NCI-H2196 (cell line): ENCODE data around the gene JAM2.
"Not testable (repeated sequence)": the region's sequence is repeated elsewhere in the genome, so short reads cannot be mapped to it uniquely, and the experiment has no call there.

Experiments
- DNase-seq: peaks from one replicate; lab custom pipeline; 2025; ENCODE audit not compliant: unreplicated experiment; lab: John Stamatoyannopoulos, UW

The JAM2 gene

GRCh38 chr21:25643486-25643885 lies 4.4 kb downstream of the JAM2 start:
- no peak for DNase-seq

DNA sequence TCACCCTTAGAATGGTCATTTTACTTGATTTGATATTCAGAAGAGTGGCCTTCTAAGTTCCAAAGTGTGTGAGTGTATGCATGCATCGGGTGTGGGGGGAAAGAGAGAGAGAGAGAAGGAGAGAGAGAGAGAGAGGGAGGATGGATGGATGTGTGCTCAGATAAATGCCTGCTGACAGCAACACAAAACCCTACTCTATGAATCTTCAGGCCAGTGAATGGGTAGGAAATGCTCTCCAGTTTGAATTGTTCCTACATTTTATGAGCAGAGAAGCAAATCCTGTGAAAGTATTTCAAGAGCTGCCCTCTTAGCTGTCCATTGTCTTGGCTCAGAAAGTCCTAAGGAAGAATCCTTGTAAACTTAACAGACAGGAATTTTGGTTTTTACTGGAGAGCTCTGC lies 7.4 kb downstream of the JAM2 start:
- DNase-seq, result no peak

DNA sequence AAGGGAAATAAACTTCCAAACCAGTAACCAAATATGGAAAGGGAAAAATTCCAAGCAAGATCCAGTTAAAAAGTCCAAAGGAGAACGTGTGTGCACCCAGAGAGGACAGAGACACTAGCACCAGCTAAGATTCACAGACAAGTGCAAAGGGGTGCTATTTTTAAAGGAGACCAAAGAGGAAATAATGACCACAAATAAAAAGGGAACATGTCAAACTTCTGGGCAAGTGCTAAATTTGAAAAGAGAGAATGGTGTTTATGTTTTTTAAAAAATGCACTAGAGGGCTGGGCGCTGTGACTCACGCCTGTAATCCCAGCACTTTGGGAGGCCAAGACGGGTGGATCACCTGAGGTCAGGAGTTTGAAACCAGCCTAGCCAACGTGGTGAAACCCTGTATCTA lies 8.6 kb downstream of the JAM2 start:
- DNase-seq, result no peak

GRCh38 chr21:25649146-25649545 lies 10.1 kb downstream of the JAM2 start:
- no peak for DNase-seq

GRCh38 chr21:25656412-25656811 lies 17.4 kb downstream of the JAM2 start:
- DNase-seq, result no peak

DNA sequence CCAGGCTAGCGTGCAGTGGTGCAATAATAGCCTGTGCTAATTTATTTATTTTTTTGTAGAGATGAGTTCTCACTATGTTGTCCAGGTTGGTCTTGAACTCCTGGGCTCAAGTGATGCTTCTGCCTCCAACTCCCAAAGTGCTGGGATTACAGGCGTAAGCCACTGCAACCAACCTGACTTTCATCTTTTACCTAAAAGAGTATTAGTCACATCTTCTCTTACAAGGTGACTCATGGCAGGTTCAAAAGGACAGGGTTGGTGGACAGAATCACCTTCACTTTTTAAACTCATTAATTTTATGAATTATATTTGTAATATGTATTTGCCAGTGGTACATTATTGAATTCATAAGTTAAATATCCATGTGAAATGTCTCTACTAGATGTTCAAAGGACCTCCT lies 18.1 kb downstream of the JAM2 start:
- DNase-seq, result no peak

DNA sequence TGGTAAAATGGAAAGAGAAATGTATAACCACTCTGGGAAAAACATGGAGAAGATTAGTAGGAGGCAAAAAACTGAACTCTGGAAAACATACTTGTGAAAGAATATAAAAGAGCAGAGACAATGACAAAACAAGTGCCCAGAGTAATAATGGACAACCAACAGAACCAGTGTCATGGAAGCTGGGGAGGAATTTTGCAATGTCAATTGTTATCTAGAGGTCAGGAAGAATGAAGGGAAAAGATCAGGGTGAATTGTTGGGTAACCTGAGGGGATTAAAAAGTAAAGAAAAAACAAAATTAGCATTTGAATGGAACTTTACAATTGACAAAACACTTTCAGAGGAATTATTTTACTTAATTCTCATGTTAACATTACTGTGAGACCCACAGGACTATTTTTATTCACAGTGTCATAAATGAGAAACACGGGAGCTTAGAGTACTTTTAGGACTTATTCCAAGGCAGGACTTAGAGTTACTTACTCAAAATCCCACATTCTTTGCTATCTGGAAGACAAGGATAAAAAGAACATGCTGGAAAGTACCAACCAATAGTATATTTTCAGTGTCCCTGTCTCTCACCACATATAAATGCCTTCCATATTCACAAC lies 19.5 kb downstream of the JAM2 start:
- DNase-seq, result no peak

- no peak for DNase-seq
These were observed 21.2 kb downstream of the JAM2 start for GRCh38 chr21:25660233-25660632.

- DNase-seq, result no peak
These were observed 25.5 kb downstream of the JAM2 start for GRCh38 chr21:25664491-25664931.

DNA sequence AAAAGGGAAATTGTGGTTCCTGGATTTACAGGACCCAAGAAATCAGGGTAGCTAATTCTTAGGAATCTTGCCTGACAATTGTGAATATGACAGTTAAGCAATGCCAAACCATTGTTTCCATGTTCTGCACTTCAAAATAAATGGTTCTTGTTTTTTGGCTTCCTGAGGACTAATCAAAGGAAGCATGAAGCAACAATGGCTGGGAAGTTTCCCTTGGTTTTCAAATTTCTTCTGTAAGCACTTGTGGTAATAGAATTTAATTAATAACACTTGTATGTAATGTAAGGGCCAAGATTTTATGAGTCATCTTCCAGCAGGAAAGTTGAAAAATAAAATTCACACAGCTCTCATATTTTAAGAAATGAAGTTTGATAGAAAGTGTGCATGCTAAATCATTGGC lies 31.7 kb downstream of the JAM2 start:
- no peak for DNase-seq

- no peak for DNase-seq
These were observed 37.4 kb downstream of the JAM2 start for GRCh38 chr21:25676451-25676850.

DNA sequence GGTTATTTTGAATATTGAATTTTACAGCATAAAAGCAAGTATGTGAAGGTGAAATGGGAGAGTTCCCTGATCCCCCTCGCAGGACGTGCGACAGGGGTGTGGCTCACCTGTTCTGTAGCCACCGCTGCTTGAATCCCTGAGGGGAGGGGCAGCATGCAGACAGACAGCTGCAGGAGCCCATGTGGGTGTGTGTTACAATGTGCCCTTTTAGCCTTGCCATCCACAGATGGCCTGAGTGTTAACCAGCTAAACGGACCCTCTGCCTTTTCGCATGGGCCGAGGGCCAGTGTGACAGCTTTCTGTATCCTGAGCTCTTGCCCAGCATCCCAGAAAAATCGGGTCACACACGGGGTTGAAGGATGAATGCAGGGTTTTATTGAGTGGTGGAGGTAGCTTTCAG lies 43.3 kb downstream of the JAM2 start:
- DNase-seq, result no peak

DNA sequence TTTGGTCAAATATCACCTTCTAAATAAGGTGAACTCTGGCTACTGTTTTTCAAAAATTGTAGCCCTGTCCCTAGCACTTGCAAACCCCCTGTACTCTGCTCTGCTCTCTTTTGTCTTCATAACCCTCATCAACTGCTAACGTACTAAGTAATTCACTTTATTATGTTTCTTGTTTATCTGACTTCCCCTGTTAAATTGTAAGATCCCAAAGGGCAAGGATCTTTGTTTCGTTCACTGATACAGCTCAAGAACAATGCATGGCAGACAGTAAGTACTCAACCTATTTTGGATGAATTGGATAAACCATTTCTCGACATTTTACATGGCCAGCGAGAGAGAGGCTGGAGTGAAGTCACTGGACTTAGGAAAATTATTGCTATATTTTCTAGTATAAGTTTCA lies 48.7 kb downstream of the JAM2 start:
- no peak for DNase-seq

GRCh38 chr21:25688275-25689155 lies 49.5 kb downstream of the JAM2 start:
- no peak for DNase-seq

DNA sequence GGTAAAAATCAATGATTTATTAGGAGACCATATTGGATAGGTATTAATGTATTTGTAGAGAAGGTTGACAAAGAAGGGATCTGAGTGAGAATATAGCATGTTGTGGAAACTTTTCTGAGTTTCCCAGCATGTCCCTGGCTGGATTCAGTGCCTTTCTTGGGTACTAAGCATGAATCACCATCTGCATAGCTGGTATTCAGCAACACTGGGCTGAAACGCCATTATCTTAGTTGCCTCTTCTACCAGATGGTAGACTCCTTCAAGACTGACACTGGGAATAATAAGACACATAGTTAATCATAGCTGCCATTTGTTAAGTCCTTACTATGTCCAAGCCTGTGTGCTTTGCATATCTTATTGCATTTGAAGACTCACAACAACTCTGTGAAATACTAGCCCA lies 50.2 kb downstream of the JAM2 start:
- DNase-seq, result no peak

DNA sequence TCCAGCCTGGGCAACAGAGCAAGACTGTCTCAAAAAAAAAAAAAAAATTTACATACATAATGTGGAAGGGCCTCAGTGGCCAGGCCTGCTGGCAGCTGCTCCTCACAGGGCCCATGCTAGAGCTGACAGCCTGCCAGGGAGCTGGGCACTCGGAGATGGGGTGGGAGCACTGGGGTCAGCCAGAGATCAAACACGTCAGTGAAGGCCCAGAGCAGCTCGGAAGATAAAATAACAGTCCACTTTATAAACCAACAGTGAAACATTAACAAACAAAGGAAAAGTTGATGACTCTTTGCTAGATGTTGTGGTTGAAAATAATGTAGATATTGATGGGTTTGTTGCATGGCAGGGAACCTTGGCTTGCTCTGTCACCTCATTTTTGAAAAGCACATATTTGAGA lies 52.9 kb downstream of the JAM2 start:
- DNase-seq, result no peak

- DNase-seq, result not testable (repeated sequence)
These were observed 56.4 kb downstream of the JAM2 start for GRCh38 chr21:25695461-25695860.

- no peak for DNase-seq
These were observed 61.7 kb downstream of the JAM2 start for GRCh38 chr21:25700741-25701140.

DNA sequence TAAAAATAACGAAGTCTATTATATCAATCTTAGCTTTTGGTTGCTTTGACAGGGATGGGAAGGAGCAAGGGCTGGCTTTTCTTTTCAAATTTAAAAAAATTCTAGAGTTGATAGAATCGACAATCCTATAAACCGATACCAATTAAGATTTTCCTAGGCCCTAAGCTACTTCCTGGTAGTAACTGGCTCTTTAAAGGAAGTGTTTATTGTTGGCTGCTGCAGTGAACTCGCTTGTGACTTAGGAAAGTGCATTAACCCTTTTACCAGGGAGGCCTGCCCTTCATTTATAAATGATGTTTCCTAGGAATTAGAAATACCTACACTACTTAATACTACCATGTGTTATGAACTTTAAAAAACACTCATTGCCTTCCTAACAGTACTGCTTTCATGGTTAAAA lies 62.5 kb downstream of the JAM2 start:
- no peak for DNase-seq

- DNase-seq, result peak; percentile 46
These were observed 69.5 kb downstream of the JAM2 start for GRCh38 chr21:25708467-25709065.

GRCh38 chr21:25709684-25710265 lies 70.7 kb downstream of the JAM2 start:
- DNase-seq, result no peak

DNA sequence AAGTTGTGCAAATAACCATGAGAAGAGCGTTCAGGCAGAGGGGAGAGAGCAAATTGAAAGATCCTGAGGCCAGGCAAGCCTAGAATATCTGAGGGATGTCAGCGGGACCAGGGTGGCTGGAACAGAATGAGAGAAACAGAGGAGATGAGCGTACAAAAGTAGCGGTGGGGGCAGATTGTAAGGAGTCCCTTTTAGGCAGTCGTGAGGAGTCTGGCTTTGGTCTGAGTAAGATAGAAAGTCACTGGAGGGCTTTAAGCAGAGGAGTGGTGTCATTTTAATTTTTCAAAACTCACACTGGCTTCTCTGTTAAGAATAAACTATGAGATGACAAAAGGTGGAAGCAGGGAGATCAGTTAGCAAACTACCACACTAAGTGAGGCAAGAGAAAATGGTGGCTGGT lies 71.5 kb downstream of the JAM2 start:
- DNase-seq, result no peak
